ENCODE measurements around the gene SLC22A1. TPM values are rescaled to one million over a fixed set of nuclear protein-coding genes. Genes with fewer than 3 reads are reported as not detected.
"Not testable (repeated sequence)": the region's sequence is repeated elsewhere in the genome, so short reads cannot be mapped to it uniquely, and the experiment has no call there.

The SLC22A1 gene
- polyA plus RNA-seq, 2 donors: 0.13 to 0.43 TPM

DNA sequence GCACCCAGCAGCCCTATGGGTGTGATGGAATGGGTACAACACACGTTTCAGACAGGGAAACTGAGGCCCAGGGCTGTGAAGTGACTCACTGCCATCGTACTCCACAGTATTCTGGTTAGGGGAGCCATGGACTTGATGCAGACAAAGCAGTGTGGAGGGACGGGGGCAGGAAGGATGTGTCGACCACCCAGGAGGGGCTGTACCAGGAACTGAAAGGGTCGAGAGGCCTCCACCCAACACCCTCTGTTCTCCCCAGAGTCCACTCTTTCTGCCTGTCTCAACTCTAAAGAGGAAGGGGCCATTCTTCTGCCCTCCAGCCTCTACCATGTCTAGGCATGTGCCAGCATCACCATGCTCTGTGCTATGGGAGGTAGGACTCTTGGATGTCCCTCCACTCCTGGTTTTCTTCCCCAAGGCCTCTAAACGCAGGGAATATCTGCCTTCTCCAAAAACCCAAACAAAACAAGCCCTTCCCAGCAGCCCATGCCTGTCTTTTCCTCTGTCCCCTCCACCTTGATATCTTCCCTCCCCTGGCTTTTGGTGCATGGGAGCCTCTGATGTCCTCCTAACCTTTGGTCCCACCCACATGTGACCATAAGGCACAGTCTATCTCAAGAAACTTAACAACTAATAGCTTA lies 7.4 kb downstream of the SLC22A1 start:
- Histone ChIP-seq H3K27me3 (ENCODE audit: control insufficient read depth in 1 of 2, insufficient read depth in 2 of 2, low read length in 2 of 2) (no peaks in the 10 kb centered on the region), H3K4me1 (ENCODE audit: control insufficient read depth in 2 of 2, insufficient read depth in 2 of 2, low read length in 1 of 2) (no peaks in the 10 kb centered on the region), H3K9me3 (ENCODE audit: control insufficient read depth in 2 of 2, insufficient read depth in 1 of 2, low read depth in 1 of 2, low read length in 1 of 2) (no peaks in the 10 kb centered on the region), H3K27ac (ENCODE audit: low read depth in 2 of 2, low read length in 1 of 2) (no peak overlapping the region), H3K4me3 (ENCODE audit: low read depth in 1 of 2, low read length in 2 of 2) (no peak overlapping the region), H3K36me3 (ENCODE audit: control insufficient read depth in 2 of 2, insufficient read depth in 2 of 2, low read length in 1 of 2) (no peaks in the 10 kb centered on the region)
- 73 to 82% methylated on average over 6 of the region's 6 CpGs for WGBS, 2 donors

GRCh38 chr6:160129881-160130615 lies 8.4 kb downstream of the SLC22A1 start:
- H3K4me1 ChIP-seq (ENCODE audit: control insufficient read depth in 2 of 2, insufficient read depth in 2 of 2, low read length in 1 of 2): no peaks in the 10 kb centered on the region
- 88 to 93% methylated on average over 10 of the region's 10 CpGs for WGBS, 2 donors
- no peaks in the 10 kb centered on the region for H3K36me3 ChIP-seq (ENCODE audit: control insufficient read depth in 2 of 2, insufficient read depth in 2 of 2, low read length in 1 of 2)
- H3K27ac ChIP-seq (ENCODE audit: low read depth in 2 of 2, low read length in 1 of 2): no peak overlapping the region
- H3K27me3 ChIP-seq (ENCODE audit: control insufficient read depth in 1 of 2, insufficient read depth in 2 of 2, low read length in 2 of 2): no peaks in the 10 kb centered on the region
- no peak overlapping the region for H3K4me3 ChIP-seq (ENCODE audit: low read depth in 1 of 2, low read length in 2 of 2)
- no peaks in the 10 kb centered on the region for H3K9me3 ChIP-seq (ENCODE audit: control insufficient read depth in 2 of 2, insufficient read depth in 1 of 2, low read depth in 1 of 2, low read length in 1 of 2)

GRCh38 chr6:160130729-160131484 lies 9.3 kb downstream of the SLC22A1 start:
- Histone ChIP-seq H3K4me3 (ENCODE audit: low read depth in 1 of 2, low read length in 2 of 2) (no peak overlapping the region), H3K9me3 (ENCODE audit: control insufficient read depth in 2 of 2, insufficient read depth in 1 of 2, low read depth in 1 of 2, low read length in 1 of 2) (no peaks in the 10 kb centered on the region), H3K27ac (ENCODE audit: low read depth in 2 of 2, low read length in 1 of 2) (no peak overlapping the region), H3K36me3 (ENCODE audit: control insufficient read depth in 2 of 2, insufficient read depth in 2 of 2, low read length in 1 of 2) (no peaks in the 10 kb centered on the region), H3K4me1 (ENCODE audit: control insufficient read depth in 2 of 2, insufficient read depth in 2 of 2, low read length in 1 of 2) (no peaks in the 10 kb centered on the region), H3K27me3 (ENCODE audit: control insufficient read depth in 1 of 2, insufficient read depth in 2 of 2, low read length in 2 of 2) (no peaks in the 10 kb centered on the region)
- 87 to 93% methylated on average over 13 of the region's 13 CpGs for WGBS, 2 donors

- Histone ChIP-seq H3K27me3 (ENCODE audit: control insufficient read depth in 1 of 2, insufficient read depth in 2 of 2, low read length in 2 of 2) (no peaks in the 10 kb centered on the region), H3K27ac (ENCODE audit: low read depth in 2 of 2, low read length in 1 of 2) (no peak overlapping the region), H3K36me3 (ENCODE audit: control insufficient read depth in 2 of 2, insufficient read depth in 2 of 2, low read length in 1 of 2) (peaks cover 0 to 2% of the 10 kb centered on the region in 2 donors), H3K4me3 (ENCODE audit: low read depth in 1 of 2, low read length in 2 of 2) (no peak overlapping the region), H3K4me1 (ENCODE audit: control insufficient read depth in 2 of 2, insufficient read depth in 2 of 2, low read length in 1 of 2) (no peaks in the 10 kb centered on the region), H3K9me3 (ENCODE audit: control insufficient read depth in 2 of 2, insufficient read depth in 1 of 2, low read depth in 1 of 2, low read length in 1 of 2) (no peaks in the 10 kb centered on the region)
- 83 to 93% methylated on average over 19 of the region's 19 CpGs for WGBS, 2 donors
Measured at GRCh38 chr6:160131636-160132296, 10.2 kb downstream of the SLC22A1 start.

DNA sequence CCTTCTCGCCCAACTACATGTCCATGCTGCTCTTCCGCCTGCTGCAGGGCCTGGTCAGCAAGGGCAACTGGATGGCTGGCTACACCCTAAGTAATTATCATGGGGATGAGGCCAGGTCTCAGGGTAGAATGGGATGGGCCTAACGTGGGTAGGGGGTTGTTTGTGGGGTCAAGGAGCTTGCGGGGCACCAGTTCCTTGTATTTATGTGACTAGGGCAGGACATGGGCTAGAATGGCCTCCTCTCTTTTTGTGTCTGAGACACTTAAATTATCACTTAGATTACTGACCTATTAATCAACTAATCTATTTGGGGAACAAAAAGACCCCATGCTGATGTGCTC lies 10.7 kb downstream of the SLC22A1 start:
- Histone ChIP-seq H3K27me3 (ENCODE audit: control insufficient read depth in 1 of 2, insufficient read depth in 2 of 2, low read length in 2 of 2) (no peaks in the 10 kb centered on the region), H3K9me3 (ENCODE audit: control insufficient read depth in 2 of 2, insufficient read depth in 1 of 2, low read depth in 1 of 2, low read length in 1 of 2) (no peaks in the 10 kb centered on the region), H3K27ac (ENCODE audit: low read depth in 2 of 2, low read length in 1 of 2) (no peak overlapping the region), H3K36me3 (ENCODE audit: control insufficient read depth in 2 of 2, insufficient read depth in 2 of 2, low read length in 1 of 2) (peaks cover 0 to 2% of the 10 kb centered on the region in 2 donors), H3K4me3 (ENCODE audit: low read depth in 1 of 2, low read length in 2 of 2) (no peak overlapping the region), H3K4me1 (ENCODE audit: control insufficient read depth in 2 of 2, insufficient read depth in 2 of 2, low read length in 1 of 2) (no peaks in the 10 kb centered on the region)
- 75 to 79% methylated on average over 4 of the region's 4 CpGs for WGBS, 2 donors

DNA sequence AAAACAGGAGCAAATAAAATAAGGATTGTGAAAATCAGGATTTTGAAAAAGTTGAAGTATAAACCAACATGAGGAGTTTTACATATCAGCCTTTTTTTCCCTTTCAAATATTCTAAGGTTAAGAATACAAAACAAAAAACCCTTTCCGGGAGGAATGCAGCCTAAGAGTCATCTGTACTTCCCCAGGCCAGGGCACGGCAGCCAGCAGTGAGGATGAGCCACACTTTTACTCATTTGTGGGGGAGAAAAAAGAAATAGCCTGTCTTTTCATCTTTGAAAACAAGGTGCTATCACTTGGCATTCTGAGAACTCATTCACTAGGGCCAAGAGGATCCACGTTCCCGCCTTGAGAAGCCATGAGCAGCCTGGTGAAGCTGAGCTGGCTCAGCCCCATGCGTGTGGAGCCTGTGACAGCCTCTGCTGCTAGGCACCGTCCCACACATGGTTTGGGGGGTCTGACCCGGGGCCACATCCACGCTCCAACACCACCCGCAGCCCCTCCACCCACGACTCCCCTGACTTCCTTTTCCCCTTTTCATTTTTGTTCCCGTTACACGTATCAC lies 11.2 kb downstream of the SLC22A1 start:
- H3K9me3 ChIP-seq (ENCODE audit: control insufficient read depth in 2 of 2, insufficient read depth in 1 of 2, low read depth in 1 of 2, low read length in 1 of 2): no peaks in the 10 kb centered on the region
- H3K27ac ChIP-seq (ENCODE audit: low read depth in 2 of 2, low read length in 1 of 2): no peak overlapping the region
- no peak overlapping the region for H3K4me3 ChIP-seq (ENCODE audit: low read depth in 1 of 2, low read length in 2 of 2)
- 76 to 84% methylated on average over 12 of the region's 12 CpGs for WGBS, 2 donors
- peaks cover 0 to 2% of the 10 kb centered on the region in 2 donors for H3K36me3 ChIP-seq (ENCODE audit: control insufficient read depth in 2 of 2, insufficient read depth in 2 of 2, low read length in 1 of 2)
- H3K27me3 ChIP-seq (ENCODE audit: control insufficient read depth in 1 of 2, insufficient read depth in 2 of 2, low read length in 2 of 2): no peaks in the 10 kb centered on the region
- H3K4me1 ChIP-seq (ENCODE audit: control insufficient read depth in 2 of 2, insufficient read depth in 2 of 2, low read length in 1 of 2): no peaks in the 10 kb centered on the region

DNA sequence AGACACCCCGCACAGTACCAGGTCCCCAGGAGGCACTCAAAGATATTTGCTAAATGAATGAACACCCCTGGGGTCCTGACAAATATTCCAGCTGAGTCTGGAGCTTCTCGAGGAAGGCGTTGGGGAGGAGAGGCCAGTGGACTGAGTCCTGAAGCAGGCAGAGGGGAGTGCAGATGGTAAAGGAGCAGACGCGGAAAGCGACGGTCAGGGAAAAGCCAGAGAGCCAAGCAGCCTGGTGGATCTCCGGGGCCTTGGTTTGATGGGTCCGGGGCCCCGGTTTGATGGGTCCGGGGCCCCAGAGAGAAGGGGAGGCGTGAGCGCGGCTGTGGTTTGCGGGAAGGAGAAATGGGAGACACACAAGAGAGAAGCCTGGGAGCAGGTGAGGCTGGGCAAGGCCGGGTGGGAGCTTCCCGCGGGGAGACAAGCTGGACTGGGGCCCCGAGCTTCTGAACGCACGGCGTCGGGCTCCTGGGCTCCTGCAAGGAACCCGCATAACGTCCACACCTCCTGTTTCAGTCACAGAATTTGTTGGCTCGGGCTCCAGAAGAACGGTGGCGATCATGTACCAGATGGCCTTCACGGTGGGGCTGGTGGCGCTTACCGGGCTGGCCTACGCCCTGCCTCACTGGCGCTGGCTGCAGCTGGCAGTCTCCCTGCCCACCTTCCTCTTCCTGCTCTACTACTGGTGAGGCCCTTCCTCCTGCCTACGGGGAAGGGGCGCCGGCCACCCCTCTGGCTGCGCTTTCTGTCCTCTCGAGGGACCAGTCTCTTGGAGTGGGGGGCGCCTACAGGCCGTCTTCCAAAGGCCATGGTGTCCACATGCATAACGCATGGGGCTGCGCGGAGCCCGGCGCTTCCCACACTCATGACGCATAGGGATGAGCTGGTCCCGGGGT lies 12.1 kb downstream of the SLC22A1 start:
- Histone ChIP-seq H3K4me3 (ENCODE audit: low read depth in 1 of 2, low read length in 2 of 2) (no peak overlapping the region), H3K36me3 (ENCODE audit: control insufficient read depth in 2 of 2, insufficient read depth in 2 of 2, low read length in 1 of 2) (peaks cover 0 to 2% of the 10 kb centered on the region in 2 donors), H3K9me3 (ENCODE audit: control insufficient read depth in 2 of 2, insufficient read depth in 1 of 2, low read depth in 1 of 2, low read length in 1 of 2) (no peaks in the 10 kb centered on the region), H3K4me1 (ENCODE audit: control insufficient read depth in 2 of 2, insufficient read depth in 2 of 2, low read length in 1 of 2) (no peaks in the 10 kb centered on the region), H3K27me3 (ENCODE audit: control insufficient read depth in 1 of 2, insufficient read depth in 2 of 2, low read length in 2 of 2) (no peaks in the 10 kb centered on the region), H3K27ac (ENCODE audit: low read depth in 2 of 2, low read length in 1 of 2) (no peak overlapping the region)
- 92 to 94% methylated on average over 47 of the region's 47 CpGs for WGBS, 2 donors

GRCh38 chr6:160134337-160134751 lies 12.7 kb downstream of the SLC22A1 start:
- H3K4me1 ChIP-seq (ENCODE audit: control insufficient read depth in 2 of 2, insufficient read depth in 2 of 2, low read length in 1 of 2); H3K36me3 ChIP-seq (ENCODE audit: control insufficient read depth in 2 of 2, insufficient read depth in 2 of 2, low read length in 1 of 2); H3K27me3 ChIP-seq (ENCODE audit: control insufficient read depth in 1 of 2, insufficient read depth in 2 of 2, low read length in 2 of 2); H3K27ac ChIP-seq (ENCODE audit: low read depth in 2 of 2, low read length in 1 of 2); H3K9me3 ChIP-seq (ENCODE audit: control insufficient read depth in 2 of 2, insufficient read depth in 1 of 2, low read depth in 1 of 2, low read length in 1 of 2); H3K4me3 ChIP-seq (ENCODE audit: low read depth in 1 of 2, low read length in 2 of 2): not testable (repeated sequence)
- WGBS, 2 donors: 91 to 93% methylated on average over 20 of the region's 20 CpGs
